PC-3 (cell line): ENCODE measurements around the gene GADL1.

ENCODE experiments used
- EZH2 ChIP-seq: fragments of 300-600 bp; sonication (generic); IDR thresholded peaks from one replicate; pipeline ENCODE4 v1.6.1; 2017; ENCODE audit warnings: antibody characterized with exemption, mild to moderate bottlenecking, low read length; ENCODE audit not compliant: unreplicated experiment
- TF ChIP-seq, protein P1 (sequence below): fragments of 300-600 bp; sonication (generic); conservative IDR thresholded peaks from 2 replicates; pipeline ENCODE4 v1.5.1; 2017; ENCODE audit warnings: antibody characterized with exemption, low read depth, mild to moderate bottlenecking, low read length

DNA sequence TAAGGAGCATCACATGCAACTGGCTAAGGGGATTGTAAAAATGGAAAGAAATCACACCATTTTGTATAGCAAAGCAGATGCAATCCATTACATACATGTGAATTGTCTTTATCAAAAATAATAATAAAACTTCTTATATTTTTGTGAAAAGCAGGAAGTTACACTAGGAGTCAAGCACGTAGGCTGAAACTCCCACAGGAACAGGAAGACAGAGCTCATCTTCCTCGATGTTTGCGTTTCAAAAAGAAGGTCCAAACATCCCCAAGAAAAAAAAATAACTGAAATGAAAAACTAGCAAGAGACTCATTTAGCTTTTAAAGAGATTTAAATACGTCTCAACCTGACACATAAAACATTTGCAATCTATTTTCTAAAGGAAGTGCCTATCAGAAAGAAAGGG, 181.5 kb downstream of the GADL1 start:
- TF ChIP-seq, protein P1, sequence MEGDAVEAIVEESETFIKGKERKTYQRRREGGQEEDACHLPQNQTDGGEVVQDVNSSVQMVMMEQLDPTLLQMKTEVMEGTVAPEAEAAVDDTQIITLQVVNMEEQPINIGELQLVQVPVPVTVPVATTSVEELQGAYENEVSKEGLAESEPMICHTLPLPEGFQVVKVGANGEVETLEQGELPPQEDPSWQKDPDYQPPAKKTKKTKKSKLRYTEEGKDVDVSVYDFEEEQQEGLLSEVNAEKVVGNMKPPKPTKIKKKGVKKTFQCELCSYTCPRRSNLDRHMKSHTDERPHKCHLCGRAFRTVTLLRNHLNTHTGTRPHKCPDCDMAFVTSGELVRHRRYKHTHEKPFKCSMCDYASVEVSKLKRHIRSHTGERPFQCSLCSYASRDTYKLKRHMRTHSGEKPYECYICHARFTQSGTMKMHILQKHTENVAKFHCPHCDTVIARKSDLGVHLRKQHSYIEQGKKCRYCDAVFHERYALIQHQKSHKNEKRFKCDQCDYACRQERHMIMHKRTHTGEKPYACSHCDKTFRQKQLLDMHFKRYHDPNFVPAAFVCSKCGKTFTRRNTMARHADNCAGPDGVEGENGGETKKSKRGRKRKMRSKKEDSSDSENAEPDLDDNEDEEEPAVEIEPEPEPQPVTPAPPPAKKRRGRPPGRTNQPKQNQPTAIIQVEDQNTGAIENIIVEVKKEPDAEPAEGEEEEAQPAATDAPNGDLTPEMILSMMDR = no peak
- no peak for TF ChIP-seq EZH2
